GM15510 (cell line): Measurements from ENCODE around the gene POLK.

Experiments used
- POLR2A ChIP-seq: IDR thresholded peaks from 3 replicates; pipeline ENCODE4 v1.6.1; 2011; ENCODE audit warnings: borderline replicate concordance; ENCODE audit not compliant: insufficient read length; ENCODE audit errors: extremely low read depth

The POLK gene

GRCh38 chr5:75511435-75512382 is at the start of gene POLK, which contains the start of gene CERT1:
POLK (plus strand) TSS chr5:75511891.
CERT1 (minus strand) TSS chr5:75511629; CDS start chr5:75511207, 422 bp downstream.
- peak; percentile 79 for TF ChIP-seq POLR2A

- no peak for TF ChIP-seq POLR2A
Measured at GRCh38 chr5:75463726-75464125, 48.0 kb upstream of the POLK start.

- no peak for TF ChIP-seq POLR2A
Measured at GRCh38 chr5:75465480-75465879, 46.2 kb upstream of the POLK start.

- TF ChIP-seq POLR2A = no peak
Measured at GRCh38 chr5:75466006-75466716, 45.5 kb upstream of the POLK start.

GRCh38 chr5:75468593-75468992 is 43.1 kb upstream of the POLK start:
- TF ChIP-seq POLR2A = no peak

- no peak for TF ChIP-seq POLR2A
Measured at GRCh38 chr5:75469017-75469416, 42.7 kb upstream of the POLK start.

GRCh38 chr5:75471193-75471592 is 40.5 kb upstream of the POLK start:
- no peak for TF ChIP-seq POLR2A

- TF ChIP-seq POLR2A = no peak
Measured at GRCh38 chr5:75472973-75473372, 38.7 kb upstream of the POLK start.

GRCh38 chr5:75473463-75473862 is 38.2 kb upstream of the POLK start:
- TF ChIP-seq POLR2A = no peak

- no peak for TF ChIP-seq POLR2A
Measured at GRCh38 chr5:75475364-75475763, 36.3 kb upstream of the POLK start.

GRCh38 chr5:75481024-75481423 is 30.7 kb upstream of the POLK start:
- TF ChIP-seq POLR2A = no peak

GRCh38 chr5:75482482-75482881 is 29.2 kb upstream of the POLK start:
- TF ChIP-seq POLR2A = no peak

GRCh38 chr5:75484605-75485004 is 27.1 kb upstream of the POLK start:
- no peak for TF ChIP-seq POLR2A

- no peak for TF ChIP-seq POLR2A
Measured at GRCh38 chr5:75491621-75492020, 20.1 kb upstream of the POLK start.

GRCh38 chr5:75496026-75496425 is 15.7 kb upstream of the POLK start:
- no peak for TF ChIP-seq POLR2A
